PC-3 (cell line): Measurements from ENCODE around the gene CPA3. TPM values are rescaled to one million over a fixed set of nuclear protein-coding genes. Genes with fewer than 3 reads are reported as not detected.

ENCODE experiments used
- ATAC-seq: fragments of 200-7000 bp; cut with Tn5 transposase; 2 replicates; pipeline ENCODE4 v1.9.1; 2020; ENCODE audit warnings: mild to moderate bottlenecking, moderate library complexity
- BruUV-seq: library from RNA; stranded (reverse); fragments of 400-500 nt; replicated peaks from 2 replicates; lab custom pipeline; 2021; lab: Mats Ljungman, UMichigan
- CTCF ChIA-PET: fragments of 300-600 bp; sonication (Branson Sonifier 250); formaldehyde crosslinking; loops from one replicate; lab custom pipeline; 2022; ENCODE audit warnings: antibody characterized with exemption; lab: Charles Lee
- POLR2A ChIA-PET: fragments of 300-600 bp; sonication (Branson Sonifier 250); formaldehyde crosslinking; loops from one replicate; lab custom pipeline; 2022; ENCODE audit warnings: antibody characterized with exemption; ENCODE audit not compliant: unreplicated experiment; lab: Charles Lee
- DNase-seq: peaks from one replicate; pipeline ENCODE4 v3.0.0-alpha.2; 2015
- H2AFZ ChIP-seq: fragments of 300-600 bp; sonication (generic); 2 replicates; pipeline ENCODE4 v1.6.0; 2016; ENCODE audit warnings: antibody characterized with exemption, low read length
- H3F3A ChIP-seq: fragments of 300-600 bp; sonication (generic); one replicate; pipeline ENCODE4 v1.6.0; 2017; ENCODE audit warnings: antibody characterized with exemption, low read length, control low read depth, mild to moderate bottlenecking; ENCODE audit not compliant: unreplicated experiment
- H3K27ac ChIP-seq: fragments of 300-600 bp; sonication (generic); 2 replicates; pipeline ENCODE4 v1.5.1; 2016; ENCODE audit warnings: mild to moderate bottlenecking, low read length
- H3K27me3 ChIP-seq: fragments of 300-600 bp; sonication (generic); 2 replicates; pipeline ENCODE4 v1.6.1; 2016; ENCODE audit warnings: low read length, mixed read lengths
- H3K36me3 ChIP-seq: fragments of 300-600 bp; sonication (generic); 2 replicates; pipeline ENCODE4 v1.6.1; 2016; ENCODE audit warnings: low read depth, mixed run types, low read length, mixed read lengths
- H3K4me1 ChIP-seq: fragments of 300-600 bp; sonication (generic); 2 replicates; pipeline ENCODE4 v1.5.1; 2016; ENCODE audit warnings: low read length; ENCODE audit not compliant: insufficient read depth
- H3K4me2 ChIP-seq: fragments of 300-600 bp; sonication (generic); 2 replicates; pipeline ENCODE4 v1.6.0; 2016; ENCODE audit warnings: low read length
- H3K4me3 ChIP-seq: fragments of 300-600 bp; sonication (generic); 2 replicates; pipeline ENCODE4 v1.5.1; 2016; ENCODE audit warnings: mild to moderate bottlenecking, low read length, mixed read lengths
- H3K79me2 ChIP-seq: fragments of 300-600 bp; sonication (generic); 2 replicates; pipeline ENCODE4 v1.6.1; 2017; ENCODE audit warnings: low read length, mixed read lengths
- H3K9ac ChIP-seq: fragments of 300-600 bp; sonication (generic); 2 replicates; pipeline ENCODE4 v1.6.0; 2016; ENCODE audit warnings: mild to moderate bottlenecking, low read length
- H3K9me2 ChIP-seq: fragments of 300-600 bp; sonication (generic); replicated peaks from 2 replicates; pipeline ENCODE4 v1.6.1; 2016; ENCODE audit warnings: mixed run types, low read length, mixed read lengths
- H3K9me3 ChIP-seq: fragments of 300-600 bp; sonication (generic); 2 replicates; pipeline ENCODE4 v1.6.1; 2016; ENCODE audit warnings: low read length, mixed read lengths
- H4K20me1 ChIP-seq: fragments of 300-600 bp; sonication (generic); 2 replicates; pipeline ENCODE4 v1.6.1; 2016; ENCODE audit warnings: low read length, mixed read lengths
- CTCF ChIP-seq: fragments of 300-600 bp; sonication (generic); conservative IDR thresholded peaks from 2 replicates; pipeline ENCODE4 v1.5.1; 2017; ENCODE audit warnings: antibody characterized with exemption, low read depth, mild to moderate bottlenecking, low read length
- EZH2 ChIP-seq: fragments of 300-600 bp; sonication (generic); IDR thresholded peaks from one replicate; pipeline ENCODE4 v1.6.1; 2017; ENCODE audit warnings: antibody characterized with exemption, mild to moderate bottlenecking, low read length; ENCODE audit not compliant: unreplicated experiment
- EZH2phosphoT487 ChIP-seq: fragments of 300-600 bp; sonication (generic); IDR thresholded peaks from 2 replicates; pipeline ENCODE4 v1.6.1; 2018; ENCODE audit warnings: mild to moderate bottlenecking, antibody characterized with exemption, low read length, borderline replicate concordance
- intact Hi-C: fragments of 100-400 bp; cut with micrococcal nuclease; formaldehyde crosslinking; loops from 2 replicates; pipeline ENCODE4 v1.9.0; 2023
- total RNA-seq: library from RNA; depleted of rRNA; stranded (reverse); fragments of >200 nt; gene quantifications from 2 replicates; pipeline ENCODE4 v1.2.3, GENCODE V29; 2014

CPA3 gene
- total RNA-seq, 1 experiment from 2014 or later, result not detected

- Histone ChIP-seq H3K79me2 (no peaks in the 10 kb centered on the region), H3K4me1 (no peaks in the 10 kb centered on the region), H2AFZ (no peak overlapping the region), H3K36me3 (no peaks in the 10 kb centered on the region), H3K27me3 (peaks cover 47% of the 10 kb centered on the region), H3K4me3 (no peak overlapping the region), H3K4me2 (no peak overlapping the region), H3K9ac (no peak overlapping the region), H3K27ac (no peak overlapping the region), H3F3A (no peaks in the 10 kb centered on the region), H3K9me2 (no peaks in the 10 kb centered on the region), H3K9me3 (no peaks in the 10 kb centered on the region), H4K20me1 (no peaks in the 10 kb centered on the region)
- CTCF ChIA-PET, result interaction anchor here (0.6 kb wide), 1 partner anchor 82 kb away, joined by 4 read pairs; no protein-coding TSS in a partner anchor
- DNase-seq (peak; percentile 72), ATAC-seq (peak; percentile 70)
- TF ChIP-seq EZH2phosphoT487, result no peak
- TF ChIP-seq CTCF, result peak; percentile 90
- no peak for TF ChIP-seq EZH2
- no TSS peak for BruUV-seq
- POLR2A ChIA-PET, result no interaction called here
- intact Hi-C loops, result loop anchor here (1.0 to 5.0 kb wide), 3 partner anchors 82 to 479 kb away; no protein-coding TSS in a partner anchor
Observed at GRCh38 chr3:148861277-148861869, 3.7 kb upstream of the CPA3 start.

- no peak overlapping the region for H3K4me2 ChIP-seq
- BruUV-seq, result no TSS peak
- H3K4me1 ChIP-seq, result no peaks in the 10 kb centered on the region
- H2AFZ ChIP-seq, result no peak overlapping the region
- H3K9me3 ChIP-seq, result no peaks in the 10 kb centered on the region
- ATAC-seq, result no peak
- POLR2A ChIA-PET, result no interaction called here
- H3K9ac ChIP-seq, result no peak overlapping the region
- H3K4me3 ChIP-seq, result no peak overlapping the region
- TF ChIP-seq EZH2phosphoT487 (no peak), EZH2 (no peak), CTCF (no peak)
- no peaks in the 10 kb centered on the region for H3F3A ChIP-seq
- intact Hi-C loops, result loop anchor here (5.0 kb wide), 1 partner anchor 481 kb away; no protein-coding TSS in a partner anchor
- CTCF ChIA-PET, result no interaction called here
- peaks cover 58% of the 10 kb centered on the region for H3K27me3 ChIP-seq
- H4K20me1 ChIP-seq, result no peaks in the 10 kb centered on the region
- no peaks in the 10 kb centered on the region for H3K79me2 ChIP-seq
- no peaks in the 10 kb centered on the region for H3K9me2 ChIP-seq
- no peak for DNase-seq
- H3K27ac ChIP-seq, result no peak overlapping the region
- no peaks in the 10 kb centered on the region for H3K36me3 ChIP-seq
Observed at GRCh38 chr3:148863297-148863696, 1.8 kb upstream of the CPA3 start.

- Histone ChIP-seq H3K79me2 (no peaks in the 10 kb centered on the region), H3F3A (no peaks in the 10 kb centered on the region), H3K9me2 (no peaks in the 10 kb centered on the region), H4K20me1 (no peaks in the 10 kb centered on the region), H3K4me2 (no peak overlapping the region), H3K27me3 (peaks cover 59% of the 10 kb centered on the region), H3K4me3 (no peak overlapping the region), H3K4me1 (no peaks in the 10 kb centered on the region), H3K9me3 (no peaks in the 10 kb centered on the region), H3K9ac (no peak overlapping the region), H3K27ac (no peak overlapping the region), H3K36me3 (no peaks in the 10 kb centered on the region), H2AFZ (no peak overlapping the region)
- ATAC-seq, result no peak
- no TSS peak for BruUV-seq
- intact Hi-C loops, result loop anchor here (5.0 kb wide), 1 partner anchor 482 kb away; no protein-coding TSS in a partner anchor
- TF ChIP-seq EZH2 (no peak), CTCF (no peak), EZH2phosphoT487 (no peak)
- CTCF ChIA-PET, result no interaction called here
- POLR2A ChIA-PET, result interaction anchor here (0.5 kb wide), 1 partner anchor 889 kb away, joined by 3 read pairs; no protein-coding TSS in a partner anchor
- DNase-seq, result no peak
Observed at GRCh38 chr3:148863814-148864213, 1.3 kb upstream of the CPA3 start.
